ENCODE results near the gene CD80.

DNA sequence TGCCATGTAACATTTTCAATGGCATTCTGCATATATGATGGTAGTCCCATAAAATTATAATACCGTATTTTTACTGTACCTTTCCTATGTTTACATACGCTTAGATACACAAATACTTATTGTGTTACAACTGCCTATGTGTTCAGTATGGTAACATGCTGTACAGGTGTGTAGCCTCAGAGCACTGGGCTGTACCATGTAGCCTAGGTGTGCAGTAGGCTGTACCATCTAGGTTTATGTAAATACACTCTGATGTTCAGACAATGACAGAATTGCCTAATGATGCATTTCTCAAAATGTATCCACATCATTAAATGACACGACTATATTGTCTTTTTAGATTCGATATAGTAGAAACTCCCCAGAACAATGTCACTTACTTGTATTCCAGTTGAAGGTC lies 22.7 kb downstream of the CD80 start:
- no peak for TF ChIP-seq EZH2 (IDR thresholded peaks at IDR 0.05)
- TF ChIP-seq EZH2phosphoT487 (IDR thresholded peaks at IDR 0.05; ENCODE audit: borderline replicate concordance): no peak
- no peak for TF ChIP-seq POLR2A (IDR thresholded peaks at IDR 0.05; ENCODE audit: borderline replicate concordance, extremely low read depth, insufficient read depth, insufficient read length)
- TF ChIP-seq CTCF (IDR thresholded peaks at IDR 0.05 in 2 of 3, conservative IDR thresholded peaks at IDR 0.05 in 1 of 3; ENCODE audit: borderline replicate concordance in 1 of 3, insufficient read depth in 1 of 3, low read depth in 2 of 3, low read length in 2 of 3): no peak
- TF ChIP-seq REST (IDR thresholded peaks at IDR 0.05; ENCODE audit: low read depth): no peak
- TF ChIP-seq RAD21 (IDR thresholded peaks at IDR 0.05; ENCODE audit: low read depth): no peak
- no peak for TF ChIP-seq SIN3A (IDR thresholded peaks at IDR 0.05; ENCODE audit: low read depth)
- TF ChIP-seq CBX3 (IDR thresholded peaks at IDR 0.05; ENCODE audit: low read depth): no peak
- TF ChIP-seq, protein P1, sequence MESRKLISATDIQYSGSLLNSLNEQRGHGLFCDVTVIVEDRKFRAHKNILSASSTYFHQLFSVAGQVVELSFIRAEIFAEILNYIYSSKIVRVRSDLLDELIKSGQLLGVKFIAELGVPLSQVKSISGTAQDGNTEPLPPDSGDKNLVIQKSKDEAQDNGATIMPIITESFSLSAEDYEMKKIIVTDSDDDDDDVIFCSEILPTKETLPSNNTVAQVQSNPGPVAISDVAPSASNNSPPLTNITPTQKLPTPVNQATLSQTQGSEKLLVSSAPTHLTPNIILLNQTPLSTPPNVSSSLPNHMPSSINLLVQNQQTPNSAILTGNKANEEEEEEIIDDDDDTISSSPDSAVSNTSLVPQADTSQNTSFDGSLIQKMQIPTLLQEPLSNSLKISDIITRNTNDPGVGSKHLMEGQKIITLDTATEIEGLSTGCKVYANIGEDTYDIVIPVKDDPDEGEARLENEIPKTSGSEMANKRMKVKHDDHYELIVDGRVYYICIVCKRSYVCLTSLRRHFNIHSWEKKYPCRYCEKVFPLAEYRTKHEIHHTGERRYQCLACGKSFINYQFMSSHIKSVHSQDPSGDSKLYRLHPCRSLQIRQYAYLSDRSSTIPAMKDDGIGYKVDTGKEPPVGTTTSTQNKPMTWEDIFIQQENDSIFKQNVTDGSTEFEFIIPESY (IDR thresholded peaks at IDR 0.05; ENCODE audit: extremely low read depth, insufficient replicate concordance, low read length): no peak
- TF ChIP-seq ATF3 (IDR thresholded peaks at IDR 0.05): no peak
- no peak for TF ChIP-seq POLR2AphosphoS5 (IDR thresholded peaks at IDR 0.05; ENCODE audit: low read depth, low read length)
- TF ChIP-seq YY1 (IDR thresholded peaks at IDR 0.05; ENCODE audit: extremely low read depth, insufficient replicate concordance, low read depth, low read length): no peak
